GM12878 (cell line): ENCODE measurements around the gene TMEM50A. TPM values are rescaled to one million over a fixed set of nuclear protein-coding genes. Genes with fewer than 3 reads are reported as not detected.
"Not testable (repeated sequence)": the region's sequence is repeated elsewhere in the genome, so short reads cannot be mapped to it uniquely, and the experiment has no call there.

Source experiments
- ATAC-seq: fragments of 200-7000 bp; cut with Tn5 transposase; 3 replicates; pipeline ENCODE4 v1.9.1; 2020; ENCODE audit warnings: mild to moderate bottlenecking, moderate library complexity
- BruUV-seq: library from RNA; stranded (reverse); fragments of 400-500 nt; replicated peaks from 2 replicates; lab custom pipeline; 2021; lab: Mats Ljungman, UMichigan
- CTCF ChIA-PET: fragments of 300-600 bp; sonication (Branson Sonifier 250); formaldehyde crosslinking; extraction: SDS; loops from one replicate; lab custom pipeline; 2021; ENCODE audit warnings: inconsistent platforms; lab: Yijun Ruan, JAX
- POLR2A ChIA-PET: fragments of 350-600 bp; formaldehyde crosslinking; extraction: SDS; loops from one replicate; lab custom pipeline; 2021; ENCODE audit warnings: inconsistent platforms; lab: Charles Lee
- RAD21 ChIA-PET: fragments of 300-600 bp; sonication (Branson Sonifier 250); formaldehyde crosslinking; loops from one replicate; lab custom pipeline; 2023; ENCODE audit warnings: antibody characterized with exemption; ENCODE audit not compliant: unreplicated experiment; lab: Charles Lee
- SMC1A ChIA-PET: fragments of 300-600 bp; sonication (Branson Sonifier 250); formaldehyde crosslinking; loops from one replicate; lab custom pipeline; 2023; ENCODE audit not compliant: unreplicated experiment, uncharacterized antibody; lab: Charles Lee
- DNase-seq: peaks from one replicate; pipeline ENCODE4 v3.0.0-alpha.2; 2011; ENCODE audit warnings: low read depth, low spot score
- FAIRE-seq: peaks from 3 replicates; lab custom pipeline; 2011; peaks lifted over from hg19 to GRCh38; lab: Jason Lieb, UNC
- H2AFZ ChIP-seq: 2 replicates; pipeline ENCODE4 v1.6.0; 2011; ENCODE audit warnings: low read depth, low read length, control low read depth; ENCODE audit not compliant: control insufficient read depth
- H3K27ac ChIP-seq: 2 replicates; pipeline ENCODE4 v1.5.1; 2011; ENCODE audit warnings: control low read depth; ENCODE audit not compliant: control insufficient read depth, insufficient read depth
- H3K27me3 ChIP-seq, 2 experiments: replicated peaks in 1 of 2; 2 replicates each; pipeline versions ENCODE4 v1.6.0 to v1.6.1; 2011; ENCODE audit warnings: low read length in 1 of 2; ENCODE audit not compliant: control insufficient read depth in 2 of 2, insufficient read depth in 2 of 2
- H3K36me3 ChIP-seq, 2 experiments: 2 replicates each; pipeline ENCODE4 v1.5.1; 2011; ENCODE audit warnings: low read length in 1 of 2; ENCODE audit not compliant: control insufficient read depth in 2 of 2, insufficient read depth in 2 of 2
- H3K4me1 ChIP-seq: 2 replicates; pipeline ENCODE4 v1.6.1; 2011; ENCODE audit warnings: mild to moderate bottlenecking, low read length, moderate library complexity, mixed read lengths; ENCODE audit not compliant: control insufficient read depth, insufficient read depth
- H3K4me2 ChIP-seq: 2 replicates; pipeline ENCODE4 v1.6.0; 2011; ENCODE audit warnings: control low read depth; ENCODE audit not compliant: control insufficient read depth, insufficient read depth
- H3K4me3 ChIP-seq: fragments of 200-600 bp; sonication (generic); 2 replicates; pipeline ENCODE4 v1.5.1; 2016
- H3K79me2 ChIP-seq: 2 replicates; pipeline ENCODE4 v1.6.0; 2011; ENCODE audit warnings: low read length; ENCODE audit not compliant: control insufficient read depth, insufficient read depth
- H3K9ac ChIP-seq: 2 replicates; pipeline ENCODE4 v1.8.0; 2011; ENCODE audit warnings: low read length, control low read depth, mixed read lengths; ENCODE audit not compliant: control insufficient read depth, insufficient read depth
- H3K9me3 ChIP-seq: replicated peaks from 3 replicates; pipeline ENCODE4 v1.5.1; 2011; ENCODE audit warnings: mild to moderate bottlenecking, low read length; ENCODE audit not compliant: control insufficient read depth, insufficient read depth
- H4K20me1 ChIP-seq: 2 replicates; pipeline ENCODE4 v1.6.0; 2011; ENCODE audit not compliant: control insufficient read depth, insufficient read depth
- ATF7 ChIP-seq: fragments of 450-650 bp; IDR thresholded peaks from 2 replicates; pipeline ENCODE4 v1.6.1; 2016; ENCODE audit warnings: low read depth, mild to moderate bottlenecking
- WGBS: methylation state at CpG from one replicate; pipeline ENCODE4 v1.1.6; 2016; ENCODE audit warnings: low lambda C conversion rate; ENCODE audit not compliant: insufficient replicate concordance, insufficient coverage; ENCODE audit errors: missing lambda C conversion rate; 5-methylcytosine and 5-hydroxymethylcytosine counted together
- in situ Hi-C: fragments of 300-500 bp; cut with MboI; formaldehyde crosslinking; loops from 9 replicates; pipeline ENCODE4 v1.14.3; 2018; ENCODE audit warnings: mixed read lengths
- intact Hi-C: fragments of 100-400 bp; cut with micrococcal nuclease; formaldehyde crosslinking; loops from one replicate; pipeline ENCODE4 v1.14.2; 2022; ENCODE audit not compliant: unreplicated experiment
- polyA plus RNA-seq, 11 experiments: library from polyadenylated mRNA; depleted of rRNA in 4 of 11; unstranded in 6 of 11; stranded (reverse) in 5 of 11; fragments of >200 nt; fragmentation: Nextera tagmentation in 4 of 11; fragmentation: Illumina TruSeq in 1 of 11; extraction: Ambion mirVana in 4 of 11; extraction: Trizol in 1 of 11; gene quantifications; 1 replicate in 1 of 11; 2 replicates in 10 of 11; pipeline versions ENCODE4 v1.2.1 to v1.2.3, GENCODE V29; 2011 to 2016; ENCODE audit warnings: inconsistent platforms in 2 of 11, missing spikeins in 2 of 11, low read depth in 1 of 11
- total RNA-seq, 4 experiments: library from RNA; depleted of rRNA in 3 of 4; stranded (reverse); fragments of >200 nt in 3 of 4; fragmentation: Illumina TruSeq in 1 of 4; extraction: Trizol in 1 of 4; gene quantifications; 2 replicates each; pipeline versions ENCODE4 v1.2.1 to v1.2.3, GENCODE V29; 2013 to 2021

Gene TMEM50A
- total and polyA plus RNA-seq, 10 of the 15 experiments (the other 5 are each of a cell fraction or from before 2014, with no cell fraction given): 23.5 to 148 (median 85.5) TPM

DNA sequence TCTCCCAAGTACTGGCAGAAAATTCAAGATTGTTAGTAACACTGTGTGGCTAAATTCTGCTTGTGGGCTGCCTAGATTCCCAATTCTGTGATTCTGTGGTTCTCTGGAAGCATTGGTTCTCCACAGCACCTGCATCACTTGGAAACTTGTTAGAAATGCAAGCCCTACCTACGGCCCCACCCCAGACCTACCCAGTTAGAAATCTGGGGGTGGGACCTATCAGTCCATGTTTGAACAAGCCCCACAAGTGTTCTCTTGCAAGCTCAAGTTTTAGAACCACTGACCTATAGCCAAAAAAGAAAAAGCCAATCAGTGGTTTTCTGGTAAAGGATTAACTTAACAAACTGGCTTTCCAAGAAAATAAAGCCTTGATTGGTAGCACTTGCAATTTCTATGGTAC, 30.0 kb upstream of the TMEM50A start:
- H3K4me3 ChIP-seq, H3K9me3 ChIP-seq, CTCF ChIA-PET, POLR2A ChIA-PET, SMC1A ChIA-PET, H3K79me2 ChIP-seq, H3K4me2 ChIP-seq, H3K27me3 ChIP-seq, intact Hi-C loops, H3K36me3 ChIP-seq, H2AFZ ChIP-seq, H4K20me1 ChIP-seq, H3K9ac ChIP-seq, H3K4me1 ChIP-seq, BruUV-seq, ATAC-seq, H3K27ac ChIP-seq, FAIRE-seq, in situ Hi-C loops, RAD21 ChIA-PET, DNase-seq: not testable (repeated sequence)
- WGBS: no CpG with 5 or more reads among the region's 1 CpG

DNA sequence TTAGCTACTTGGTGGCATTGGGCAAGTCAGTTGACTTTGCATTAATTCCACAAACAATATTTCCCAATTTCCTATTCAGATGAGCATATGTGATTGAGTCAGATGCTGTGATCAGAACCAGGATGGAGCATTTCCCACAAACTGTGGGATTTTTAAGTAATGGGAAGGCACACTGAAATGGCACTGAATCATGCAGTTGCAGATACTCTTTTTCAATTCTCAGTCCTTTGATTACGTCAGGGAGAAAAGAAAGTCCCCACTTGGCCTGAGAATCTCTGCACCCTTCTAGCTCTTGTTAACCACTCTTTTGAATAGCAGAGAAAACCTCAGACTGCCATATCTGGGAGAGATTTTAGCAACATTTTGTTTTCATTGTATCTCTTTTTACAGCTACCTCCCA, 29.0 kb upstream of the TMEM50A start:
- H3K79me2 ChIP-seq, CTCF ChIA-PET, H3K4me3 ChIP-seq, SMC1A ChIA-PET, H4K20me1 ChIP-seq, H3K36me3 ChIP-seq, DNase-seq, H2AFZ ChIP-seq, H3K27ac ChIP-seq, H3K9me3 ChIP-seq, H3K27me3 ChIP-seq, H3K4me1 ChIP-seq, POLR2A ChIA-PET, H3K9ac ChIP-seq, FAIRE-seq, in situ Hi-C loops, BruUV-seq, intact Hi-C loops, RAD21 ChIA-PET, H3K4me2 ChIP-seq: not testable (repeated sequence)
- peak; percentile 85 for ATAC-seq
- TF ChIP-seq ATF7: peak; percentile 73
- 0% methylated on average over 1 of the region's 1 CpG for WGBS

DNA sequence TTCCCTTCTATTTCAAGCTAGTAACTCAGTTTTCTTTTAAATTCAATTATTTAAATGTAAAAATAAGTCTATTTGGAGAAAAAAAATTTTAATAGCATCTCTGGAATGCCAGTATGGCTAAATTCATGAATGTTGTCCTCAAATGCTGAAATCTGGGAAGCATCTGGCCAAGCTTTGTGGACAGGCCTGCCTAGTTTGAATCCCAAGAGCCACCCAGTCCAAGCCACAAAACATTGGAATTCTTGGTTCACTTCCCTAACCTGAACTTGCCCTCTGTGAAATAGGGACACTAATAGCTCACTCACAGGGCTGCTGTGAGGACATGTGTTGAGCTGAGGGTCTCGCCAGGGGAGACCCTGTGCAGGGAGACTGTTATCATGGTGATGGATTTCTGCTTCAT, 28.6 kb upstream of the TMEM50A start:
- H3K9me3 ChIP-seq, H4K20me1 ChIP-seq, H3K79me2 ChIP-seq, FAIRE-seq, CTCF ChIA-PET, H3K27ac ChIP-seq, H3K4me2 ChIP-seq, H3K9ac ChIP-seq, ATAC-seq, RAD21 ChIA-PET, DNase-seq, H2AFZ ChIP-seq, BruUV-seq, POLR2A ChIA-PET, H3K4me1 ChIP-seq, H3K27me3 ChIP-seq, SMC1A ChIA-PET, H3K4me3 ChIP-seq, in situ Hi-C loops, H3K36me3 ChIP-seq, intact Hi-C loops: not testable (repeated sequence)
- 46% methylated on average over 1 of the region's 1 CpG for WGBS

DNA sequence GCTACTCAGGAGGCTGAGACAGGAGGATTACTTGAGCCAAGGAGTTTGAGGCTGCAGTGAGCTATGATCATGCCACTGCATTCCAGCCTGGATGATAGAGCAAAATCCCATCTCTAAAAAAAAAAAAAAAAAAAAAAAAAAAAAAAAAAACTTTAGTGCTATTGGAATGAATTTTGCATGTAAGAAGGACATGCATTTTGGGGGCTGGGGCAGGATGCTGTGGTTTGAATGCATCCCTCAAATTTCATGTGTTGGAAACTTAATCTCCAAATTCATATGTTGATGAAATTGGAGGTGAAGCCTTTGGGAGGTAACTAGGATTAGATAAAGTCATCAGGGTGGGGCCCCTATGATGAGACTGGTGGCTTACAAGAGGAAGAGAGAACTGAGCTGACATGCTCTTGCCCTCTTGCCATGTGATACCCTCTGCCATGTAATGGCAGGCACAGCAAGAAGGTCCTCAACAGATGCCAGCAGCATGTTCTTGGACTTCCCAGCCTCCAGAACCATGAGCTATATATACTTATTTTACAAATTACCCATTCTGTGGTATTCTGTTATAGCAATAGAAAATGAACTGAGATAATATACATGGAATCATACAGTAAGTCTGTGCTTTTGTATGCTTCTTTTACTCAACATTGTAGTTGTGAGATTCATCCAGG, 25.2 kb upstream of the TMEM50A start:
- H2AFZ ChIP-seq, H3K4me3 ChIP-seq, H3K4me2 ChIP-seq, H3K27me3 ChIP-seq, FAIRE-seq, H3K79me2 ChIP-seq, RAD21 ChIA-PET, ATAC-seq, in situ Hi-C loops, H3K4me1 ChIP-seq, H4K20me1 ChIP-seq, BruUV-seq, H3K9me3 ChIP-seq, CTCF ChIA-PET, POLR2A ChIA-PET, H3K36me3 ChIP-seq, H3K9ac ChIP-seq, DNase-seq, intact Hi-C loops, H3K27ac ChIP-seq: not testable (repeated sequence)
- SMC1A ChIA-PET: interaction anchor here (0.9 kb wide), 1 partner anchor 106 kb away, joined by 3 read pairs; no protein-coding TSS in a partner anchor
